ENCODE results near the gene METRN. TPM values are rescaled to one million over a fixed set of nuclear protein-coding genes. Genes with fewer than 3 reads are reported as not detected.

The METRN gene
- total RNA-seq, 4 donors from 2014 or later = 56.5 to 143 (median 78.0) TPM

DNA sequence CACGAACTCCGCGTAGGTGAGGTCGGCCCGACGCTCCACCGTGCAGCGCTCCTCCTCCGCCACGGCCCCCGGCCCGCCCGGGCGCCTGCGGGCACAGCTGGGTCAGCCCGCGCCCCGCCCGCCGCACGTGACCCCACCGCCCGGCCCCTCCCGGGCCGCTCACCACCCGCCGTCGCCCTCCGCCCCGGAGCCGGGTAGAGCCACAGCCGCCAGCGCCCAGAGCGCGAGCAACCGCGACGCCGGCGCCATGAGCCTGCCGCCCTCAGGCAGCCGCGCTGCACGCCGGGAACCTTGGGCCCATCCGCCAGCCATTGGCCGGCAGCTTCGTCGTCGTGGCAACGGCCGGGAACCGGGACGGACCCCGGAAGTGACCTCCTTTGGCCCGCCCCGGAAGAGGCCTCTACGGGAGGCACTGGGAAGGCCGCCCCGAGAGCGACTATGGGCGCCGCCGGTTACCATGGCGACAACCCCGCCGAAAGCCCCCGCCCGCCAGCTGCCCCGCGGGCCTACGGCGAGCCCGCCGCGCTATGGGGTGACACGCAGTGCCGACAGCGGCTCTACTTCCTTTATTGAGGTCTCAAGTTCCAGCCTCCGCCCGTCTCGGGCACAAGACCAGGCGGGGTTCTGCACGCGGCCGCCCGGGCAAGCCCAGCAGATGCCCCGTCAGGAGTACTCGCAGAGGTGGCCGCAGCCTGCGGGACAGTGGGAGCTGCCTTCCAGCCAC is 30.7 kb upstream of the METRN start, which contains the start of gene JMJD8:
JMJD8 (minus strand) TSS at position 264 of the 724 bp plus-strand sequence; CDS start at position 249, 15 bp downstream.
- intact Hi-C loops (cut with DNase I) = no loop called here
- Histone ChIP-seq H3K9me3 (no peaks in the 10 kb centered on the region), H3K4me1 (peaks cover 62 to 89% (median 71%) of the 10 kb centered on the region in 4 donors), H3K36me3 (peaks cover 21 to 52% (median 40%) of the 10 kb centered on the region in 4 donors), H3K4me3 (peak within 1 kb of the TSS; percentile 72 to 80 (median 79)), H3K27ac (replicated peaks in 1 of 4) (peak within 1 kb of the TSS; percentile 73 to 87 (median 80)), H3K27me3 (no peaks in the 10 kb centered on the region)
- 1% methylated on average over 28 of the region's 91 CpGs for whole genome bisulfite sequencing
- DNase-seq (ENCODE audit: extremely low spot score) = peak; percentile 97
- TF ChIP-seq, protein P1, sequence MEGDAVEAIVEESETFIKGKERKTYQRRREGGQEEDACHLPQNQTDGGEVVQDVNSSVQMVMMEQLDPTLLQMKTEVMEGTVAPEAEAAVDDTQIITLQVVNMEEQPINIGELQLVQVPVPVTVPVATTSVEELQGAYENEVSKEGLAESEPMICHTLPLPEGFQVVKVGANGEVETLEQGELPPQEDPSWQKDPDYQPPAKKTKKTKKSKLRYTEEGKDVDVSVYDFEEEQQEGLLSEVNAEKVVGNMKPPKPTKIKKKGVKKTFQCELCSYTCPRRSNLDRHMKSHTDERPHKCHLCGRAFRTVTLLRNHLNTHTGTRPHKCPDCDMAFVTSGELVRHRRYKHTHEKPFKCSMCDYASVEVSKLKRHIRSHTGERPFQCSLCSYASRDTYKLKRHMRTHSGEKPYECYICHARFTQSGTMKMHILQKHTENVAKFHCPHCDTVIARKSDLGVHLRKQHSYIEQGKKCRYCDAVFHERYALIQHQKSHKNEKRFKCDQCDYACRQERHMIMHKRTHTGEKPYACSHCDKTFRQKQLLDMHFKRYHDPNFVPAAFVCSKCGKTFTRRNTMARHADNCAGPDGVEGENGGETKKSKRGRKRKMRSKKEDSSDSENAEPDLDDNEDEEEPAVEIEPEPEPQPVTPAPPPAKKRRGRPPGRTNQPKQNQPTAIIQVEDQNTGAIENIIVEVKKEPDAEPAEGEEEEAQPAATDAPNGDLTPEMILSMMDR (IDR thresholded peaks at IDR 0.05) = peak in 1 of 3 experiments; percentile 18
- TF ChIP-seq EP300 (IDR thresholded peaks at IDR 0.05) (no peak), POLR2A (IDR thresholded peaks at IDR 0.05; ENCODE audit: low read depth) (peak; percentile 25), POLR2AphosphoS5 (IDR thresholded peaks at IDR 0.05) (peak; percentile 86 to 94)

DNA sequence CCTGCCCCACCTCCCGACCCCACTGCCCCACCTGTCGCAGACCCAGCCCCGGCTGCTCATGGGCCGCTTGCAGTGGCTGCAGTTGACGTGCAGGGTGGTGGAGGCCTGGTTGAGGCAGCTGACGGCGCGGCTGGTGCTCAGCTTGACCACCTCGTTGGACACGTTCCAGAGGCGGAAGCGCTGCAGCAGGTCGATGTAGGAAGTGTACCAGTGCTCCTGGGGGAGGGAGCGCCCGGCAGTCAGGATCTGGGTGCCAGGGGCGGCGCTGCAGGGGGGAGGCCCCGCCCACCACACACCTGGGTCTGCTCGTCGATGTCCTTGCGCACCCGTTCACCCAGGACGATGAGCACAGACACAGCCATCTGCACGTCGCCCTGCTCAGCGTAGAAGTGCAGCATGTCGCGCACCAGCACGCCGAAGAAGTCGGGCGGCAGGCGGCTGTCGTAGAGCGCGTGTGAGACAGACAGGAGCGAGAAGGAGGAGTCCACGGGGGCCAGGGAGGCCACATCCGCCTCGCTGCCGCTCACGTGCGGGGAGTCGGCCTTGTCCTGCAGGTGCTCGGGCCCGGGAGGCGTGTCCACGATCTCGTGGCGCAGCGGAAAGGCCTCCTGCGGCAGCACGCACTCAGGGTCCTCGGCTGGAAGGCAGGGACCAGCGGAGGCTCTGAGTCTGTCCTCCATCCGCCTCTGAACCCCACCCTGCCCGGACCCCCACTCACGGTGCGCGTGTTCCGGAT is 29.8 kb upstream of the METRN start:
- H3K36me3 ChIP-seq = peaks cover 21 to 52% (median 40%) of the 10 kb centered on the region in 4 donors
- H3K9me3 ChIP-seq = no peaks in the 10 kb centered on the region
- peaks cover 64 to 94% (median 72%) of the 10 kb centered on the region in 4 donors for H3K4me1 ChIP-seq
- no peak for TF ChIP-seq POLR2AphosphoS5 (IDR thresholded peaks at IDR 0.05)
- TF ChIP-seq, protein P1 (IDR thresholded peaks at IDR 0.05) = no peak
- no peak for TF ChIP-seq EP300 (IDR thresholded peaks at IDR 0.05)
- TF ChIP-seq POLR2A (IDR thresholded peaks at IDR 0.05; ENCODE audit: low read depth) = no peak
- 94% methylated on average over 53 of the region's 61 CpGs for WGBS
- peak overlapping the region; percentile 73 to 87 (median 80) for H3K27ac ChIP-seq (replicated peaks in 1 of 4)
- DNase-seq (ENCODE audit: extremely low spot score) = no peak
- intact Hi-C loops (cut with DNase I) = no loop called here
- no peaks in the 10 kb centered on the region for H3K27me3 ChIP-seq
- peak overlapping the region; percentile 72 to 80 (median 79) for H3K4me3 ChIP-seq

DNA sequence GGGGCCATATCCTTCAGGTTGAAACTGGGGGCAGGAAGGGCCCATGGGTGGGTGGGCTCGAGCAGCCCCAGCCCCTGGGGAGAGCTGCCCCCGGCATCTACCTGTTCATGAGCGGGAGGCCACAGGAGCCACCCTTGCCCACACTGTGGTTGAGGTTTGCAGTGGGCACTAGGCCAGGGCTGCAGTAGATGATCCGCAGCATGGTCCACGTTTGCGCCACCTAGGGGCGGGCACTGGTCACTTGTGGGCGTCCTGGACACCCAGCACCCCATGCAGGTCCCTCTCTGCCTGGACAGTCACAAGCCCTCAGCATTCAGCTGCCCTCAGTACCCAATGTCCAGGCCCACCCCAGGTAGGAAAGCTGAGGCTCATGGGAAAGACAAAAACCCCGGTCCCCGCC is 29.0 kb upstream of the METRN start:
- Histone ChIP-seq H3K9me3 (no peaks in the 10 kb centered on the region), H3K27ac (replicated peaks in 1 of 4) (no peak overlapping the region), H3K27me3 (no peaks in the 10 kb centered on the region), H3K4me3 (no peak overlapping the region), H3K4me1 (peaks cover 61 to 96% (median 76%) of the 10 kb centered on the region in 4 donors), H3K36me3 (peaks cover 21 to 52% (median 40%) of the 10 kb centered on the region in 4 donors)
- no peak for TF ChIP-seq EP300 (IDR thresholded peaks at IDR 0.05)
- TF ChIP-seq POLR2A (IDR thresholded peaks at IDR 0.05; ENCODE audit: low read depth) = no peak
- TF ChIP-seq POLR2AphosphoS5 (IDR thresholded peaks at IDR 0.05) = no peak
- TF ChIP-seq, protein P1 (IDR thresholded peaks at IDR 0.05) = peak in 2 of 3 experiments; percentile 12 to 30
- 67% methylated on average over 10 of the region's 10 CpGs for WGBS
- intact Hi-C loops (cut with DNase I) = no loop called here
- DNase-seq (ENCODE audit: extremely low spot score) = no peak

DNA sequence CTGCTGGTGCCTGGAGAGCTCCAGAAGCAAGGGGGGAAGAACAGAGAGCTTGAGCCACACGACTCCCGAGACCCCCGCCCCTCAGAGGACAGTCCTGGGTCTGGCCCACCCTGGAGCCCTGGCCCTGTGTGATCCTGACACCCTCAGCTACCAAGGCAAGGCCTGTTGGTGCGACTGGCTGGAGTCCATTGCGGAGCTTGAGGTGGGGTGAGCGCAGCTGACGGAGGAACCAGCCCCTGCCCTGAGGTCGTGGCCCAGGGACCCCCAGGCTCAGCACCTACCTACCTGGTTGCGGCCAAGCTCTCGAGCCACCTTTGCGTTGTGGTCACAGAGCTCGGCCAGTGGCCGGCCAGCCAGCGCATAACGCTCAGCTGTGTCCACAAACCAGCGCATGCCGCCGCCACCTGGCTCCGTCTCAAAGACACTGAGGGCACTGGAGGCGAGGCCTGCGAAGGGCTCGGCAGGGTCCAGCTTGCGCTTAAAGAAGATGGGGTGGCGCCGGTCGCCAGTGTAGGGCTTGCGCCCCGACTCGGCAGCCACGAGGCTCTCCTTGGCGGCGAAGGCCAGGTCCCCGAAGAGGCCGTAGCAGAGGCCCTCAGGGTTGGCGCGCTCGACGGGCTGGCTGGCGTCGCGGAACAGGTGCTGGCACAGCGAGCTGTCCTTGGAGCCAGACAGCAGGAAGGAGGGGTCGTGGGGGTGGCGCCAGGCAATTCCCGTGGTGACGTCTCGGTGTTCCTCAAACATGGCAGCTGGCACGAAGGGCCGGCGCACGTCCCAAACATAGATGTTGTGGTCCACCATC is 28.3 kb upstream of the METRN start:
- Histone ChIP-seq H3K4me1 (peaks cover 54 to 89% (median 69%) of the 10 kb centered on the region in 4 donors), H3K36me3 (peaks cover 20 to 47% (median 35%) of the 10 kb centered on the region in 4 donors), H3K4me3 (no peak overlapping the region), H3K9me3 (no peaks in the 10 kb centered on the region), H3K27ac (replicated peaks in 1 of 4) (no peak overlapping the region), H3K27me3 (no peaks in the 10 kb centered on the region)
- intact Hi-C loops (cut with DNase I) = no loop called here
- TF ChIP-seq EP300 (IDR thresholded peaks at IDR 0.05) (no peak), POLR2A (IDR thresholded peaks at IDR 0.05; ENCODE audit: low read depth) (no peak), POLR2AphosphoS5 (IDR thresholded peaks at IDR 0.05) (no peak)
- TF ChIP-seq, protein P1 (IDR thresholded peaks at IDR 0.05) = no peak
- WGBS = 95% methylated on average over 25 of the region's 51 CpGs
- no peak for DNase-seq (ENCODE audit: extremely low spot score)

All from esophagus muscularis mucosa (tissue), 4 donors.